Epithelial cell of esophagus (primary cell): ENCODE results near the gene ANXA5.

Source experiments
- DNase-seq: peaks from one replicate; pipeline ENCODE4 v3.0.0; 2010; ENCODE audit warnings: low read depth
- H3K4me3 ChIP-seq: 2 replicates; pipeline ENCODE4 v1.5.1; 2011; ENCODE audit warnings: mild to moderate bottlenecking, low read length, control low read depth
- CTCF ChIP-seq: IDR thresholded peaks from 2 replicates; pipeline ENCODE4 v1.5.1; 2011; ENCODE audit warnings: low read depth, mild to moderate bottlenecking, low read length, control low read depth, inconsistent platforms; ENCODE audit not compliant: insufficient read depth; ENCODE audit errors: missing control alignments

Gene ANXA5

GRCh38 chr4:121702136-121702535 lies 5.4 kb upstream of the ANXA5 start:
- no peak for DNase-seq
- no peak for TF ChIP-seq CTCF
- H3K4me3 ChIP-seq: no peak overlapping the region

- TF ChIP-seq CTCF: no peak
- DNase-seq: no peak
- no peak overlapping the region for H3K4me3 ChIP-seq
Observed at GRCh38 chr4:121701263-121701662, 4.5 kb upstream of the ANXA5 start.

- no peak for TF ChIP-seq CTCF
- DNase-seq: no peak
- H3K4me3 ChIP-seq: no peak overlapping the region
Observed at GRCh38 chr4:121698236-121698671, 1.5 kb upstream of the ANXA5 start.

- TF ChIP-seq CTCF: no peak
- DNase-seq: no peak
- H3K4me3 ChIP-seq: peak overlapping the region; percentile 90
Observed at GRCh38 chr4:121697564-121697963, 784 bp upstream of the ANXA5 start.

GRCh38 chr4:121696170-121696580 lies 605 bp downstream of the ANXA5 start:
- no peak for TF ChIP-seq CTCF
- peak overlapping the region; percentile 90 for H3K4me3 ChIP-seq
- peak; percentile 69 for DNase-seq

- H3K4me3 ChIP-seq: no peak overlapping the region
- no peak for DNase-seq
- no peak for TF ChIP-seq CTCF
Observed at GRCh38 chr4:121693886-121694285, 2.9 kb downstream of the ANXA5 start.

GRCh38 chr4:121693450-121693849 lies 3.3 kb downstream of the ANXA5 start:
- no peak overlapping the region for H3K4me3 ChIP-seq
- no peak for TF ChIP-seq CTCF
- no peak for DNase-seq
